Heart left ventricle (tissue), 16 donors: ENCODE measurements around the gene PCYT2. TPM values are rescaled to one million over a fixed set of nuclear protein-coding genes. Genes with fewer than 3 reads are reported as not detected.

ENCODE experiments used
- ATAC-seq, 4 donors: fragments of 200-7000 bp; cut with Tn5 transposase; one replicate each; pipeline ENCODE4 v1.9.1; 2020 to 2022; ENCODE audit warnings: moderate library complexity in 4 of 4, mild to moderate bottlenecking in 3 of 4, moderate number of reproducible peaks in 1 of 4
- DNase-seq, 5 donors: peaks; one replicate each; pipeline ENCODE4 v3.0.0-alpha.2; 2020
- H3K27ac ChIP-seq, 12 donors: fragments of 200-600 bp; sonication (generic) in 4 of 12; one replicate each; pipeline versions ENCODE4 v1.5.0 to v1.8.0; 2016 to 2022; ENCODE audit warnings: mild to moderate bottlenecking in 2 of 12
- H3K27me3 ChIP-seq, 9 donors: fragments of 200-600 bp; sonication (generic) in 2 of 9; one replicate each; pipeline versions ENCODE4 v1.5.1 to v1.8.0; 2016 to 2022; ENCODE audit warnings: mild to moderate bottlenecking in 3 of 9
- H3K36me3 ChIP-seq, 9 donors: fragments of 200-600 bp; sonication (generic) in 2 of 9; one replicate each; pipeline versions ENCODE4 v1.5.0 to v1.8.0; 2018 to 2022; ENCODE audit warnings: mild to moderate bottlenecking in 2 of 9
- H3K4me1 ChIP-seq, 12 donors: fragments of 200-600 bp; sonication (generic) in 4 of 12; one replicate each; pipeline versions ENCODE4 v1.5.0 to v1.8.0; 2016 to 2022; ENCODE audit warnings: mild to moderate bottlenecking in 3 of 12
- H3K4me3 ChIP-seq, 12 donors: fragments of 200-600 bp; sonication (generic) in 4 of 12; one replicate each; pipeline versions ENCODE4 v1.5.0 to v1.8.0; 2017 to 2022; ENCODE audit warnings: mild to moderate bottlenecking in 9 of 12, moderate library complexity in 4 of 12
- H3K9me3 ChIP-seq, 12 donors: fragments of 200-600 bp; sonication (generic) in 4 of 12; one replicate each; pipeline versions ENCODE4 v1.5.0 to v1.8.0; 2016 to 2022; ENCODE audit warnings: mild to moderate bottlenecking in 1 of 12
- POLR2A ChIP-seq, 2 donors: fragments of 450-650 bp; IDR thresholded peaks; one replicate each; pipeline ENCODE4 v1.6.1; 2017; ENCODE audit warnings: antibody characterized with exemption in 2 of 2, mild to moderate bottlenecking in 2 of 2, moderate library complexity in 2 of 2
- WGBS, 4 donors: extraction: QIAGEN DNeasy Blood & Tissue Kit in 2 of 4; methylation state at CpG; one replicate each; pipeline versions ENCODE4 v1.1.5 to v1.1.7; 2013 to 2018; 5-methylcytosine and 5-hydroxymethylcytosine counted together
- intact Hi-C, 10 donors: fragments of 100-400 bp; cut with DNase I; formaldehyde crosslinking; loops; one replicate each; pipeline versions ENCODE4 v1.11.1 to v1.14.2; 2022
- polyA plus RNA-seq, 2 donors: library from polyadenylated mRNA; stranded (reverse); fragments of 200-250 nt; gene quantifications; one replicate each; pipeline ENCODE4 v1.2.3, GENCODE V29; 2013
- total RNA-seq, 9 donors: library from RNA; depleted of rRNA in 2 of 9; stranded (reverse); fragments of >200 nt in 2 of 9; fragmentation: NEBNext Ultra II Directional in 3 of 9; extraction: Animal tissue kit (Norgen Biotek cat#: 25700) in 3 of 9; gene quantifications; one replicate each; pipeline versions ENCODE4 v1.1.0 to v1.2.4, GENCODE V29; 2016 to 2023
- TF ChIP-seq, protein P1 (sequence below), 12 donors: fragments of 200-600 bp; sonication (generic) in 4 of 12; IDR thresholded peaks; one replicate each; pipeline versions ENCODE4 v1.5.0 to v1.8.0; 2018 to 2022; ENCODE audit warnings: antibody characterized with exemption in 12 of 12, mild to moderate bottlenecking in 5 of 12
- donor health status: ischemic (EF 13 %, LVEDD 7.1; RV severe dilation, severe dysfunction).
- donor health status: healthy with polysubstance abuse.
- donor health status: DM: no; HTN: yes; CAD: no.
- donor health status: DM: no; HTN: no; CAD: no.
- donor health status: ischemic (EF 25% LVEDD 6.9; RV normal size, moderate dysfunction).
- donor health status: ischemic (EF 25% LVEDD 5.7; RV mildly dilated, moderate dysfunction).
- donor health status: healthy.
- donor health status: DM: yes; HTN: yes; CAD: no.
- donor health status: ischemic (EF 35%, LVEDD 5.7; RV mildly dilated, moderate dysfunction).
- donor health status: nonischemic (EF 11% LVEDD 7.7; RV severe dilation, severe dysfunction).
- donor health status: DM: yes; HTN: yes; CAD: no.
- donor health status: PGD.
- donor health status: ischemic (EF 29% LVEDD 5.4; RV normal size, mild dysfunction).
- donor health status: nonischemic (EF 23%, LVEDD 6.1; RV moderate dilation, normal function).

Gene PCYT2
- total and polyA plus RNA-seq, 11 donors = 28.8 to 85.5 (median 49.7) TPM

DNA sequence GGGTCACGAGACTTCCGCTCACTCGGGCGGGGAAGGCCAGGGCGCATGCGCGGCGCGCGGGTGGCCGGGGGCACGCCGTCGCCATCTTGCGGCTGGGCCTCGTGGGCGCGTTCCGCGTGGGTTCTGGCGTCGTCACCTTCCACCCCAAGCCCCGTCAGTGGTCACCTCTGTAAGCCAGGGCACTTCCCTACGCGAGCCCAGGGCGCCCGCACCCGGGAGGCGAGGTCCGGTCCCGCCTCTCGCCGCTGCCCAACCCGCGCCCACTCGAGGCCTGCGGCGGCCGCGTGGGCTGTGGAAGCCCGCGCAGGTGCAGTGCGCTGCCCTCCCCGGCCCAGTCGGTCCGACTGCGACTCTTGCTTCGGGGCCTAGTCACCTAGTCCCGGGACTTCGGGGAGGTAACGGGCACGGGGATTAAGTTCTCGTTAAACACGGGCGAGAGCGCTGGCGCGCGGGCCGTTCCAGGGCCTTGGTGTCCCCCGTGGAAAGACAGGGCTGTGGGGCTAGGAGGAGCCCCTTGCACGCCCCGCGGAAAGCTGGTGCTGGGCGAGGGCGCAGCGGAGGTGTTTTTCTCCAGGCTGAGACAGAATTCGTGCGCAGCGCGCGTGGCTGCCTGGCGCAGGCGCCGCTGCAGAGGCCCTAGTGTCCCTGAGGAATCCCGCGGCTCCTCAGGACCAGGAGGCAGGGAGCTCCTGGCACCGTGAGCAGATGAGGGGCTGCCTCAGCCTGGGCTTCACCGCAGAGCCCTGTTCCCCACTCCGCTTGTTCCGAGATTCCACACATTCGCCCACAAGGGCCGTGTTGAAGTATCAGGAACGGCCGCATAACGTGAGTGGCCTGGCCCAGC, 39.6 kb downstream of the PCYT2 start:
- Histone ChIP-seq H3K36me3 (peaks cover 0 to 31% (median 20%) of the 10 kb centered on the region in 9 donors), H3K4me1 (peaks cover 4 to 55% (median 48%) of the 10 kb centered on the region in 12 donors), H3K9me3 (no peaks in the 10 kb centered on the region), H3K4me3 (peak overlapping the region; percentile 54 to 100 (median 95)), H3K27me3 (no peaks in the 10 kb centered on the region), H3K27ac (peak overlapping the region; percentile 92 to 100 (median 98))
- peak; percentile 12 to 40 (median 38) for ATAC-seq
- TF ChIP-seq POLR2A (IDR thresholded peaks at IDR 0.05) = peak in 1 of 2 donors; percentile 95
- TF ChIP-seq, protein P1, sequence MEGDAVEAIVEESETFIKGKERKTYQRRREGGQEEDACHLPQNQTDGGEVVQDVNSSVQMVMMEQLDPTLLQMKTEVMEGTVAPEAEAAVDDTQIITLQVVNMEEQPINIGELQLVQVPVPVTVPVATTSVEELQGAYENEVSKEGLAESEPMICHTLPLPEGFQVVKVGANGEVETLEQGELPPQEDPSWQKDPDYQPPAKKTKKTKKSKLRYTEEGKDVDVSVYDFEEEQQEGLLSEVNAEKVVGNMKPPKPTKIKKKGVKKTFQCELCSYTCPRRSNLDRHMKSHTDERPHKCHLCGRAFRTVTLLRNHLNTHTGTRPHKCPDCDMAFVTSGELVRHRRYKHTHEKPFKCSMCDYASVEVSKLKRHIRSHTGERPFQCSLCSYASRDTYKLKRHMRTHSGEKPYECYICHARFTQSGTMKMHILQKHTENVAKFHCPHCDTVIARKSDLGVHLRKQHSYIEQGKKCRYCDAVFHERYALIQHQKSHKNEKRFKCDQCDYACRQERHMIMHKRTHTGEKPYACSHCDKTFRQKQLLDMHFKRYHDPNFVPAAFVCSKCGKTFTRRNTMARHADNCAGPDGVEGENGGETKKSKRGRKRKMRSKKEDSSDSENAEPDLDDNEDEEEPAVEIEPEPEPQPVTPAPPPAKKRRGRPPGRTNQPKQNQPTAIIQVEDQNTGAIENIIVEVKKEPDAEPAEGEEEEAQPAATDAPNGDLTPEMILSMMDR (IDR thresholded peaks at IDR 0.05) = peak in 11 of 12 donors; percentile 6 to 73 (median 52)
- intact Hi-C loops = loop anchor here in 1 of 10 donors (5.0 kb wide), 1 partner anchor 56 kb away; the partner anchor contains the start of gene MAFG
- DNase-seq = peak; percentile 95 to 98 (median 96)
- 0 to 2% (median 1%) methylated on average over 18 to 86 of the region's 86 CpGs for WGBS, 4 donors

DNA sequence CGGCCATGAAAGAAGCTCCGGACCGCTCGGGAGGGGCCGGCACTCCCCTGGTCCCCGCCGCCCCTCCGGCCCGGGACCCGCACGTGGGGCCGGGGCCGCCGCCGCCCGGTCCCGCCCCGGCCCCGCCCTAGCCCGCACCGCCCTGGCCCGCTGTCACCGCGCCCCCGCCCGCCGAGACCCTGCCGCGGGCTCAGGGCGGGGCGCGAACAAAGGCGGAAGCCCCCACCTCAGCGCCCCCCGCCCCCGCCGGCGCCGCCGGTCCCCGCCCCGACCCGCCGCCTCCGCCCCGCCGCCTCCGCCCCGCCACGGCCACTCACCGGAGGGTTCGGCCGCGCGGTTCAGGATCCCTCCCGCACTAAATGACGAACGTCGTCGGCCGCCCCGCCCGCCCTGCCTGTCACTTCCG, 40.2 kb downstream of the PCYT2 start, which contains the start of gene ARHGDIA:
Gene ARHGDIA (minus strand): TSS at position 357 of the 406 bp plus-strand sequence. CDS start 1,407 bp downstream, outside the sequence.
- Histone ChIP-seq H3K27me3 (no peaks in the 10 kb centered on the region), H3K9me3 (no peaks in the 10 kb centered on the region), H3K27ac (peak within 1 kb of the TSS; percentile 92 to 100 (median 98)), H3K36me3 (peaks cover 0 to 31% (median 20%) of the 10 kb centered on the region in 9 donors), H3K4me1 (peaks cover 4 to 61% (median 54%) of the 10 kb centered on the region in 12 donors), H3K4me3 (peak within 1 kb of the TSS; percentile 68 to 100 (median 95))
- intact Hi-C loops = loop anchor here in 1 of 10 donors (5.0 kb wide), 1 partner anchor 56 kb away; the partner anchor contains the start of gene MAFG
- DNase-seq (no peak), ATAC-seq (peak in 3 of 4 donors; percentile 60 to 69 (median 68))
- WGBS, 4 donors = 0 to 3% (median 1%) methylated on average over 6 to 64 of the region's 64 CpGs; no CpG with 5 or more reads in 1 of the 4 donors
- TF ChIP-seq, protein P1 (IDR thresholded peaks at IDR 0.05) = no peak
- TF ChIP-seq POLR2A (IDR thresholded peaks at IDR 0.05) = no peak

DNA sequence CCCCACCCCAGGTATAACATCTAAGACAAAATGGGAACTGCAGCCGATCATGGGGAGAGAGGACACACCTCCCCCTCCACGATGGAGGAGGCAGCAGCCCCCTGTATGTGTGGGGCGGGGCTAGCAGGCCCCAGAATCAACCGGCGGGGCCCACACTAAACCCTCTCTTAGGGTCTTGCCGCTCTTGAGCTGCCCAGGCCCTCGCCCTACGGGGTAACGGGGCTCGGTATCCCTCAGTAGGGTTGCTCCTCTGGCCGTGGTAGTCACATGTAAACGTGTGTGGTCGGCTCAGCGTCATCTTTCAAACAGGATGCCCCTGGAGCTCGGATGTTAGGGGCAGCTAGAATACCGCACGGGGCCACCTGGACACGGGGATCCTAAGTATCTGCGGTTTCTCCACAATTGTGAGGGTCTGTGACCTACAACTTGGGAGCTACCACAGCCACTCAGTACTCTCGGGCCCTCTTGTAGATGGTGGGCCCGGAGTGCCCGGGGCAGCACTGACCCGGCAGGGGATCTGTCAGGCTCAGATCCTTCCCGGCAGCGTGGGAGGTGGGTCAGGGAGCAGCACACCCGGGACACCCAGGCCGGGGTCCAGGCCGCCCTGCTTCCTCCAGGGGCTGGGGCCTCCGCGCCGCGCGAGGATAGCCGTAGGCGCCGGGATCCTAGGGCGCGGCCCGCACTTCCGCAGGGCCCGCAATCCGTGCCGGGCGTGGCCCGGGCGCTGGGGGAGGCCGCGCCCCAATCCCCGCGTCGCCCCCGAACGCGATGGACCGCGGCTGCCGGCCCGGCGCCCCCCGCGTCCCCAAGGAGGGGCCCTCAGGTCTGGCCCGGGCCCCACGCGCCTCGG, 40.8 kb downstream of the PCYT2 start:
- ATAC-seq (peak in 3 of 4 donors; percentile 2 to 13 (median 5)), DNase-seq (peak in 3 of 5 donors; percentile 45 to 64 (median 51))
- Histone ChIP-seq H3K9me3 (no peaks in the 10 kb centered on the region), H3K27me3 (no peaks in the 10 kb centered on the region), H3K27ac (peak overlapping the region; percentile 92 to 100 (median 98)), H3K4me3 (peak overlapping the region; percentile 53 to 100 (median 95)), H3K4me1 (peaks cover 4 to 64% (median 55%) of the 10 kb centered on the region in 12 donors), H3K36me3 (peaks cover 0 to 37% (median 21%) of the 10 kb centered on the region in 9 donors)
- intact Hi-C loops = loop anchor here in 1 of 10 donors (5.0 kb wide), 1 partner anchor 57 kb away; the partner anchor contains the start of gene MAFG
- WGBS, 4 donors = 2 to 3% (median 3%) methylated on average over 47 to 65 of the region's 65 CpGs
- TF ChIP-seq POLR2A (IDR thresholded peaks at IDR 0.05) = no peak
- TF ChIP-seq, protein P1 (IDR thresholded peaks at IDR 0.05) = no peak
